HG02759 (cell line): ENCODE data around the gene FAM153A.
"Not testable (repeated sequence)": the region's sequence is repeated elsewhere in the genome, so short reads cannot be mapped to it uniquely, and the experiment has no call there.

Source experiments
- ATAC-seq: cut with Tn5 transposase; IDR thresholded peaks from one replicate; pipeline ENCODE4 v1.9.1; 2021; ENCODE audit warnings: mild to moderate bottlenecking, moderate library complexity; ENCODE audit not compliant: unreplicated experiment

FAM153A gene

GRCh38 chr5:177747354-177747753, 35.3 kb downstream of the FAM153A start:
- ATAC-seq, result not testable (repeated sequence)

GRCh38 chr5:177724858-177725257, 57.8 kb downstream of the FAM153A start:
- not testable (repeated sequence) for ATAC-seq

DNA sequence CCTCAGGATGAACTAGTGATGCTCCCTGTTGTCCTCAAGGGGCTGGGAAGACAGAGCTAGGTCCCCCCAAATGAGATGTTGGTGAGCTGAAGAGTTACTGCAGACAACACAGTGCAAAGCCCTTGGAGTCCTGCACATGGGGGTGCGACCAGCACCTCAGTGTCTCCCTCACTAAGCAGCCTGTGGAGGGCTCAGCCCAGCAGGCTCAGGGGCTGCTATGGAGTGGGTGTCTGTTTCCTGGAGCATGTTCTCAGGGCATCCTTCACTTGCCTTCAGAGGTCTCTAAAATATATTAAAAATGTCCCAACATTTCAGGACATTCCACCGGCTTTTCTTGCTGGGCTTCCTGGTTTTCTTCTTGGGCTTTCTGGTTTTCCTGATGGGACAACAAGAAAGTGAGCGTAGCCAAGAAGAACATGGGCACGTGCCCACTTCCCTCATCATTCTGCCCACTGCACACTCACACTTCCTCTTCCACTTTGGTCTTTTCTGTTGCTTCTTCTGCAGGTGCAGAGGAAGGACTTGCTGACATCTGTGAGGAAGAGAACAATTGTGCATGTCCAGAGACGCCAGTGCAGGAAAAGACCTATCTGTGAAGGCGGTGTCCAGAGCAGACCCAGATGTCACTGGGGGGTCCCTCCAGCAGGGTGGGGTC, 58.7 kb downstream of the FAM153A start:
- not testable (repeated sequence) for ATAC-seq

- not testable (repeated sequence) for ATAC-seq
Measured at GRCh38 chr5:177722829-177723228, 59.9 kb downstream of the FAM153A start.

GRCh38 chr5:177719989-177720388, 62.7 kb downstream of the FAM153A start:
- not testable (repeated sequence) for ATAC-seq

DNA sequence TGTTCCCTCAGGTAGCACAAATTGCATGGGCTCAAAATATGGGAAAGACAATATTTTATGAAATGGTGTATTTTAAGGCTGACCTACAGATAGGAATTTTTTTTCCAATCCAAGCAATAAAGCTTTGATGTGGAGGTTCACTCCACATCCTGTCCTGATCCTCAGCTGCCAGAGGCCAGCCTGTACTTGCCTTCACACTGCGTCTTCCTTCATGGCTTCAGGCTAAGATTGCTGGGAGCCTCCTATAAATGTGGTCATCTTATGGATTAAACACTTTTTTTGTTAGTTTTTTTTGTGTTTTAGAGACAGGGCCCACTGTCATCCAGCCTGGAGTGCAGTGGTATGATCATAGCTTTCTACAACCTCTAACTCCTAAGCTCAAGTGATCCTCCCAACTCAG, 67.3 kb downstream of the FAM153A start:
- not testable (repeated sequence) for ATAC-seq

GRCh38 chr5:177696100-177696499, 86.6 kb downstream of the FAM153A start:
- ATAC-seq, result not testable (repeated sequence)

DNA sequence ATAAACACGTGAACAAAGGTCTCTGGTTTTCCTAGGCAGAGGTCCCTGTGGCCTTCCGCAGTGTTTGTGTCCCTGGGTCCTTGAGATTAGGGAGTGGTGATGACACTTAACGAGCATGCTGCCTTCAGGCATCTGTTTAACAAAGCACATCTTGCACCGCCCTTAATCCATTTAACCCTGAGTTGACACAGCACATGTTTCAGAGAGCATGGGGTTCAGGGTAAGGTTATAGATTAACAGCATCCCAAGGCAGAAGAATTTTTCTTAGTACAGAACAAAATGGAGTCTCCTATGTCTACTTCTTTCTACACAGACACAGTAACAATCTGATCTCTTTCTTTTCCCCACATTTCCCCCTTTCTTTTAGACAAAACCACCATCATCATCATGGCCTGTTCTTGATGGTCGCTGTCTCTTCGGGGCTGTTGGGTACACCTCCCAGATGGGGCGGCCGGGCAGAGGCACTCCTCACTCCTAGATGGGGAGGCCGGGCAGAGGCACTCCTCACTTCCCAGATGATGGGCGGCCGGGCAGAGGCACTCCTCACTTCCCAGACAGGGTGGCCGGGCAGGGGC, 87.3 kb downstream of the FAM153A start:
- ATAC-seq, result not testable (repeated sequence)

- not testable (repeated sequence) for ATAC-seq
Measured at GRCh38 chr5:177694518-177694835, 88.2 kb downstream of the FAM153A start.

DNA sequence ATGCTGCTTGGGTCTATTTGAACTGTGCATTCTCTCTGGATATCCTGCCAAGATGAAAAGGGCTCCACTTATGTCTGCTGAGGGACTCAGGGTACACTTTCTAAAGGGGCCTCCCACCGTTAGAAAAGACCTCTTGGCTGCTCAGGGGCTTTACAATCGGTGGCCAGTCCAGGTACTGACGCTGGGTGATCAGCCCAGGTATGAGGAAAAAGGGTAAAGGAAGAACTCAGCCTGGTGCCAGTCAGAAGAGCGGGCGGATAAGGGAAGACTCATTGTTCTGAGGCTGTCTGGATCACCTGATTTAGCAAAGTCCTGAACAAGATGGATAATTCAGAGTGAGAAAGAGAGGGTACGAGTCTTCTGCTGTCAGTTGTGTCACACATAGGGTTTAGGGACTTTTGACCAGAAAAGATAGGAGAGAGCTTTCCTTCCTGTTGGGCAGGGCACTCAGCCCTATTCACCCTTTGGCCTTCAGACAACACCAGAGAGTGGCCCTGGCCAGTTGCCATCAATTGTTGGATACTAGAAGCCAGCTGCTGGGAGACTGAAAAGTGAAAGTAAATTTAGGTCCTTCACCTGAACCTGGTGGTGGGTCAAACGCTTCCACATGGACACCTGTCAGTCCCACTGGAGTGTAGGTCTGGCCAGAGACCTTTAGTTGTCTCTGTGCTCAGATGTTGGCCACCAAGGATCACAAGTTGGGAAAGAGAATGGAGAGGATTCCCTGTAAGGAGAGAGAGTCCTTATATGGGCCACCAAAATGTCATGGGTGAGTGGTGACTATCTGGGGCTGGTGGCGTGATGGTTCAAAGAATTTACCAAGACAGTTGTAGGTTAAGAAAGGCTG, 88.8 kb downstream of the FAM153A start:
- ATAC-seq, result not testable (repeated sequence)

DNA sequence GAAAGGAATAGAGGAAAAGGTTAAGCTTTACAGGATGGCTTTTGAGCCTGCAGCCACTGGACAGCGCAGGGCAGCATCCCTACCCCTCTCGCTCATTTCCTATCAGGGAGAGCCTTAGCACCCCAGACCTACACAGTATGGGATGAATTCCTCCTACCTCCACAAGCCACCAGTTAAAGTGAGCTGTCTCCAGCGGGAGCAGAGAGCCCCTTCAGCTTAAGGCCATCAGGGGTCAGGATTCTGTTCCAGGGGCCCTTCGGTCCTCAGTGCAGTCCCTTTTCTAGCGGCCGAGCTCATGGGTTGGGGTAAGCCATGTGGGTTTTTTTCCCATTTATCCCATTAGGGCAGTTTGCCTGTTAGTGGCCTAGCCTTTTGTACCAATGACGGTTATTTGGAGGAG, 89.7 kb downstream of the FAM153A start:
- ATAC-seq, result not testable (repeated sequence)

GRCh38 chr5:177692507-177692906, 90.2 kb downstream of the FAM153A start:
- ATAC-seq, result not testable (repeated sequence)

- ATAC-seq, result not testable (repeated sequence)
Measured at GRCh38 chr5:177689011-177689610, 93.6 kb downstream of the FAM153A start.

DNA sequence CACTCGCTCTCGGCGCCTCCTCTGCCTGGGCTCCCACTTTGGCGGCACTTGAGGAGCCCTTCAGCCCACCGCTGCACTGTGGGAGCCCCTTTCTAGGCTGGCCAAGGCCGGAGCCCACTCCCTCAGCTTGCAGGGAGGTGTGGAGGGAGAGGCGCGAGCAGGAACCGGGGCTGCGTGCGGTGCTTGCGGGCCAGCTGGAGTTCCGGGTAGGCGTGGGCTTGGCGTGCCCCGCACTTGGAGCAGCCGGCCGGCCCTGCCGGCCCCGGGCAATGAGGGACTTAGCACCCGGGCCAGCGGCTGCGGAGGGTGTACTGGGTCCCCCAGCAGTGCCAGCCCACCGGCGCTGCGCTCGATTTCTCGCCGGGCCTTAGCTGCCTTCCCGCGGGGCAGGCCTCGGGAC, 94.6 kb downstream of the FAM153A start:
- not testable (repeated sequence) for ATAC-seq

DNA sequence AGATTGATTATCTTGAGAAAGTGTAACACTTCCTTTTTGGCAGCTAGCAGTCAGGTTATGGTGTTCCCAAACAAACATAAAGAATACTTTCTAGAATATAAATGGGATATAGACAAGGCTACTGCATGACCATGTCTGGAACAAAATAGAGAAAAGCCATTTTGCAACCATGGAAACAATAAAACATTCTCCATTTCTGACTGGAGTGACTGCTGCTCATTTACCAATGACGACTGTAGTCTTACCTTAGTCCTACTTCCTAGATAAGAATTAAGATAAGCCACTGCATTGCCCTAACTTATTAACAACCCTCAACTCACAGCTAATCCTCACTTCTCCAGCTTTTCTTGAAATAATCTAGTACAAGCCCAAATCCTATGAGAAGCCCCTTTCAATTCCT, 100.8 kb downstream of the FAM153A start:
- ATAC-seq, result not testable (repeated sequence)
